Mesenchymal stem cell (in vitro differentiated cells and primary cell): ENCODE results near the gene GET4. TPM values are rescaled to one million over a fixed set of nuclear protein-coding genes. Genes with fewer than 3 reads are reported as not detected.

Experiments
- DNase-seq: peaks from one replicate; pipeline ENCODE4 v3.0.0-alpha.2; 2013
- H2AFZ ChIP-seq: one replicate; pipeline ENCODE4 v1.6.1; 2013; ENCODE audit warnings: low read depth, mild to moderate bottlenecking, control low read depth, inconsistent platforms, low read length, moderate library complexity
- H2AK5ac ChIP-seq: 2 replicates; pipeline ENCODE4 v1.6.1; 2013; ENCODE audit warnings: low read length, moderate library complexity, mild to moderate bottlenecking, inconsistent platforms; ENCODE audit not compliant: severe bottlenecking
- H2BK120ac ChIP-seq: one replicate; pipeline ENCODE4 v1.6.1; 2013; ENCODE audit warnings: low read depth, mild to moderate bottlenecking, inconsistent platforms, low read length, moderate library complexity
- H2BK12ac ChIP-seq, 2 experiments: one replicate each; pipeline ENCODE4 v1.6.1; 2013; ENCODE audit warnings: inconsistent platforms in 2 of 2, low read length in 2 of 2, mild to moderate bottlenecking in 2 of 2, moderate library complexity in 2 of 2, control low read depth in 1 of 2
- H2BK15ac ChIP-seq: one replicate; pipeline ENCODE4 v1.6.1; 2013; ENCODE audit warnings: mild to moderate bottlenecking, low read depth, inconsistent platforms; ENCODE audit not compliant: poor library complexity, severe bottlenecking
- H2BK5ac ChIP-seq: 2 replicates; pipeline ENCODE4 v1.6.1; 2013; ENCODE audit warnings: low read depth, mild to moderate bottlenecking, low read length, control low read depth, inconsistent platforms; ENCODE audit not compliant: poor library complexity, severe bottlenecking
- H3K14ac ChIP-seq, 2 experiments: one replicate each; pipeline ENCODE4 v1.6.1; 2013; ENCODE audit warnings: inconsistent platforms in 2 of 2, low read length in 2 of 2, control low read depth in 1 of 2, mild to moderate bottlenecking in 1 of 2, moderate library complexity in 1 of 2
- H3K18ac ChIP-seq, 2 experiments: one replicate each; pipeline ENCODE4 v1.6.1; 2013; ENCODE audit warnings: inconsistent platforms in 2 of 2, low read length in 2 of 2, control low read depth in 1 of 2, low read depth in 1 of 2, mild to moderate bottlenecking in 1 of 2
- H3K23ac ChIP-seq, 2 experiments: one replicate each; pipeline ENCODE4 v1.6.1; 2013; ENCODE audit warnings: inconsistent platforms in 2 of 2, low read length in 2 of 2, mild to moderate bottlenecking in 2 of 2, moderate library complexity in 2 of 2, control low read depth in 1 of 2
- H3K27ac ChIP-seq: 2 replicates; pipeline ENCODE4 v1.5.1; 2013; ENCODE audit warnings: mild to moderate bottlenecking, moderate library complexity, low read length, control low read depth, inconsistent platforms; ENCODE audit not compliant: poor library complexity, severe bottlenecking
- H3K27me3 ChIP-seq, 2 experiments: 2 replicates each; pipeline versions ENCODE4 v1.6.1 to v1.7.0; 2013; ENCODE audit warnings: low read length in 2 of 2, mild to moderate bottlenecking in 2 of 2, moderate library complexity in 2 of 2, control low read depth in 1 of 2, inconsistent platforms in 1 of 2; ENCODE audit not compliant: control insufficient read depth in 1 of 2, insufficient read depth in 1 of 2
- H3K36me3 ChIP-seq, 2 experiments: 2 replicates each; pipeline versions ENCODE4 v1.6.1 to v1.7.0; 2013; ENCODE audit warnings: low read length in 2 of 2, control low read depth in 1 of 2, inconsistent platforms in 1 of 2, low read depth in 1 of 2, mild to moderate bottlenecking in 1 of 2; ENCODE audit not compliant: insufficient read depth in 2 of 2, control insufficient read depth in 1 of 2
- H3K4ac ChIP-seq, 2 experiments: one replicate each; pipeline ENCODE4 v1.6.1; 2013; ENCODE audit warnings: inconsistent platforms in 2 of 2, low read length in 2 of 2, mild to moderate bottlenecking in 2 of 2, moderate library complexity in 2 of 2, control low read depth in 1 of 2, low read depth in 1 of 2
- H3K4me1 ChIP-seq: 2 replicates; pipeline ENCODE4 v1.6.1; 2013; ENCODE audit warnings: low read depth, low read length, control low read depth; ENCODE audit not compliant: control insufficient read depth, insufficient read depth
- H3K4me2 ChIP-seq: 2 replicates; pipeline ENCODE4 v1.6.1; 2013; ENCODE audit warnings: low read length, mild to moderate bottlenecking, inconsistent platforms; ENCODE audit not compliant: poor library complexity, severe bottlenecking
- H3K4me3 ChIP-seq, 2 experiments: 2 replicates each; pipeline versions ENCODE4 v1.5.1 to v1.7.0; 2013; ENCODE audit warnings: low read length in 2 of 2, mild to moderate bottlenecking in 2 of 2, control low read depth in 1 of 2, low read depth in 1 of 2; ENCODE audit not compliant: insufficient read depth in 1 of 2
- H3K79me1 ChIP-seq: replicated peaks from 2 replicates; pipeline ENCODE4 v1.6.1; 2013; ENCODE audit warnings: mild to moderate bottlenecking, control low read depth, low read length, inconsistent platforms; ENCODE audit not compliant: poor library complexity, severe bottlenecking
- H3K9ac ChIP-seq: 2 replicates; pipeline ENCODE4 v1.7.0; 2013; ENCODE audit warnings: mild to moderate bottlenecking, low read length, moderate library complexity
- H3K9me3 ChIP-seq: 2 replicates; pipeline ENCODE4 v1.7.0; 2013; ENCODE audit warnings: mild to moderate bottlenecking, low read length; ENCODE audit not compliant: control insufficient read depth
- H4K8ac ChIP-seq: one replicate; pipeline ENCODE4 v1.6.1; 2013; ENCODE audit warnings: inconsistent platforms, mild to moderate bottlenecking, low read length, moderate library complexity
- H4K91ac ChIP-seq: one replicate; pipeline ENCODE4 v1.6.1; 2013; ENCODE audit warnings: mild to moderate bottlenecking, low read length, inconsistent platforms
- WGBS: methylation state at CpG from one replicate; pipeline ENCODE4 v1.1.7; 2013; ENCODE audit warnings: mixed read lengths; 5-methylcytosine and 5-hydroxymethylcytosine counted together
- polyA plus RNA-seq, 2 experiments: library from polyadenylated mRNA; stranded (reverse); fragments of 200-250 nt; gene quantifications; one replicate each; pipeline ENCODE4 v1.2.3, GENCODE V29; 2013

GET4 gene, protein sequence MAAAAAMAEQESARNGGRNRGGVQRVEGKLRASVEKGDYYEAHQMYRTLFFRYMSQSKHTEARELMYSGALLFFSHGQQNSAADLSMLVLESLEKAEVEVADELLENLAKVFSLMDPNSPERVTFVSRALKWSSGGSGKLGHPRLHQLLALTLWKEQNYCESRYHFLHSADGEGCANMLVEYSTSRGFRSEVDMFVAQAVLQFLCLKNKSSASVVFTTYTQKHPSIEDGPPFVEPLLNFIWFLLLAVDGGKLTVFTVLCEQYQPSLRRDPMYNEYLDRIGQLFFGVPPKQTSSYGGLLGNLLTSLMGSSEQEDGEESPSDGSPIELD
- 23.7 TPM for polyA plus RNA-seq (2013, experiment 1 of 2)
- polyA plus RNA-seq (2013, experiment 2 of 2): 23.3 TPM

DNA sequence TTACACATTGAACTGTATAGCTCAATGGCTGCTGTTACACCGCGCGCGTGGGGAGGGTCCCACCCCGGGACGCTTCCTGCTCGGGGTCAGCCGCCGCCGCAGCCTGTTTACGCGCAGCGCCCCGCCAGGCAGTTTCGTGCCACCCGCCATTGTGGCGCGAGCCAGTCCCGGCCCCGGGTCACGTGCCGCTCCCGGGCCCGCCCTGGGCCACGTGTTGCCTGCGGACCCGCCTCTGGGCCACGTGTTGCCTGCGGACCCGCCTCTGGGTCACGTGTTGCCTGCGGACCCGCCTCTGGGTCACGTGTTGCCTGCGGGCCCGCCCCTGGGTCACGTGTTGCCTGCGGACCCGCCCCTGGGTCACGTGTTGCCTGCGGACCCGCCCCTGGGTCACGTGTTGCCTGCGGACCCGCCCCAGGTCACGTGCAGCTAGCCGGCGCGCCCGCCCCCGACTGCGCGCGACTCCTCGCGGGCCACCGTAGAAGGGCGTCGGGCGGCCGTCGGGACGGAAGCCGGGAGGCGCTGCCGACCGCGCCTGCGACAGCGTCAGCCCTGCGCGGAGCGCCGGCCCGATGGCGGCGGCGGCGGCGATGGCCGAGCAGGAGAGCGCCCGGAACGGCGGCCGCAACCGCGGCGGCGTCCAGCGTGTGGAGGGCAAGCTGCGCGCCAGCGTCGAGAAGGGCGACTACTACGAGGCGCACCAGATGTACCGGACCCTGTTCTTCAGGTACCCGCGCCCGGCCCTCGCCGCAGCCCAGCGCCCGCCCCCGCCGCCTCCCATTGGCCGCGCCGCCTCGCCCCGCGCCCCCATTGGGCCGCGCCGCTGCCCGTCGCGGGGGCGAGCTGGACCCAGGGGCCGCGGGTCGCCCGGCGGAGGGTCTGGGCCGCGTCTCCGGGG is at the start of gene GET4:
Gene GET4, plus strand, starts transcription at position 478 of the 895 bp plus-strand sequence. Its CDS starts 92 bp downstream, at position 570.
- Histone ChIP-seq H2AFZ (peak within 1 kb of the TSS; percentile 77), H2AK5ac (peak within 1 kb of the TSS; percentile 79), H3K27me3 (no peaks in the 10 kb centered on the region), H3K9ac (peak within 1 kb of the TSS; percentile 90), H3K9me3 (no peaks in the 10 kb centered on the region), H3K18ac (peak within 1 kb of the TSS; percentile 94 to 97), H2BK12ac (peak within 1 kb of the TSS; percentile 76 to 85), H4K8ac (peak within 1 kb of the TSS; percentile 99), H2BK5ac (no peak within 1 kb of the TSS), H4K91ac (peak within 1 kb of the TSS; percentile 94), H3K79me1 (peaks cover 11% of the 10 kb centered on the region), H3K27ac (peak within 1 kb of the TSS; percentile 60), H2BK15ac (peak within 1 kb of the TSS; percentile 87), H3K4ac (peak within 1 kb of the TSS; percentile 84 to 98), H3K4me1 (peaks cover 18% of the 10 kb centered on the region), H3K4me2 (peak within 1 kb of the TSS; percentile 83), H2BK120ac (peak within 1 kb of the TSS; percentile 82), H3K23ac (peak within 1 kb of the TSS in 1 of 2 experiments; percentile 53), H3K14ac (peak within 1 kb of the TSS in 1 of 2 experiments; percentile 82), H3K4me3 (peak within 1 kb of the TSS; percentile 90 to 95), H3K36me3 (peaks cover 25 to 42% of the 10 kb centered on the region in 2 experiments)
- DNase-seq: peak; percentile 93
- 3% methylated on average over 93 of the region's 129 CpGs for WGBS

- no peak overlapping the region for H2BK12ac ChIP-seq
- no peak overlapping the region for H3K9ac ChIP-seq
- peaks cover 7% of the 10 kb centered on the region for H3K79me1 ChIP-seq
- H3K36me3 ChIP-seq: peaks cover 11 to 16% of the 10 kb centered on the region in 2 experiments
- no peak overlapping the region for H3K27ac ChIP-seq
- no peaks in the 10 kb centered on the region for H3K9me3 ChIP-seq
- no peak overlapping the region for H3K4me2 ChIP-seq
- H2AK5ac ChIP-seq: no peak overlapping the region
- no peak overlapping the region for H3K23ac ChIP-seq
- no peak overlapping the region for H4K8ac ChIP-seq
- H3K4me3 ChIP-seq: no peak overlapping the region
- H3K27me3 ChIP-seq: no peaks in the 10 kb centered on the region
- H3K14ac ChIP-seq: no peak overlapping the region
- H2BK15ac ChIP-seq: no peak overlapping the region
- no peak overlapping the region for H3K4ac ChIP-seq
- whole genome bisulfite sequencing: 95% methylated on average over 14 of the region's 14 CpGs
- no peak overlapping the region for H4K91ac ChIP-seq
- no peak overlapping the region for H2BK120ac ChIP-seq
- DNase-seq: no peak
- H3K18ac ChIP-seq: no peak overlapping the region
- peaks cover 25% of the 10 kb centered on the region for H3K4me1 ChIP-seq
- no peak overlapping the region for H2BK5ac ChIP-seq
- H2AFZ ChIP-seq: no peak overlapping the region
Observed at GRCh38 chr7:828793-829561, 47.4 kb upstream of the GET4 start.

DNA sequence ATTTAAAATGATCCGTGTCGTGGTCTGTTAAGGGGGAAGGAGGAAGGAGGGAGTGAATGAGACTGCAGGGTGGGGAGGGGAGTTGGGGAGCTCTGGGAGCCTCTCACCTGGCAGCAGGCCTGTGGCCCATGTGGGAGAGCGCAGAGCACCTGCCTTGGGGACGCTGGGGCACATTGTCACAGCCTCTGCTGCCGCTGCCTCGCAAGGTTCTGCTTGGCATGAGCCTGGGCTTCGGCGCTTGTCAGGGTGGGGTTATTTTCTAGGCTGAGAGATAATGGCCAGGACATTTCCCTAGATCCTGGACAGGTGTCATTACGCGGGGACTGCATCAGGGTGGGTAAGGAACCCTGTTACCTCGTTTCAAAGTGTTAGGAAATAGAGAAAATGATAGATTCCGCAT is 46.3 kb upstream of the GET4 start:
- no peak for DNase-seq
- peaks cover 12% of the 10 kb centered on the region for H3K79me1 ChIP-seq
- H3K14ac ChIP-seq: no peak overlapping the region
- no peak overlapping the region for H2AK5ac ChIP-seq
- no peak overlapping the region for H2BK12ac ChIP-seq
- H3K4me2 ChIP-seq: no peak overlapping the region
- H3K4ac ChIP-seq: no peak overlapping the region
- H2BK5ac ChIP-seq: no peak overlapping the region
- H2BK120ac ChIP-seq: no peak overlapping the region
- H3K27me3 ChIP-seq: no peaks in the 10 kb centered on the region
- H3K9me3 ChIP-seq: no peaks in the 10 kb centered on the region
- H2BK15ac ChIP-seq: peak overlapping the region; percentile 2
- H3K4me3 ChIP-seq: no peak overlapping the region
- no peak overlapping the region for H4K8ac ChIP-seq
- H3K9ac ChIP-seq: peak overlapping the region; percentile 94
- no peak overlapping the region for H2AFZ ChIP-seq
- H4K91ac ChIP-seq: no peak overlapping the region
- H3K4me1 ChIP-seq: peaks cover 26% of the 10 kb centered on the region
- H3K36me3 ChIP-seq: peaks cover 15 to 16% of the 10 kb centered on the region in 2 experiments
- H3K18ac ChIP-seq: no peak overlapping the region
- H3K27ac ChIP-seq: no peak overlapping the region
- no peak overlapping the region for H3K23ac ChIP-seq
- 91% methylated on average over 11 of the region's 12 CpGs for WGBS
